H1 (cell line): ENCODE results near the gene CNNM1. TPM values are rescaled to one million over a fixed set of nuclear protein-coding genes. Genes with fewer than 3 reads are reported as not detected.

ENCODE experiments used
- CTCF ChIA-PET: fragments of 300-600 bp; sonication (Branson Sonifier 250); formaldehyde crosslinking; loops from one replicate; lab custom pipeline; 2021; ENCODE audit not compliant: partially characterized antibody; lab: Charles Lee
- POLR2A ChIA-PET: fragments of 300-600 bp; sonication (Branson Sonifier 250); formaldehyde crosslinking; loops from one replicate; lab custom pipeline; 2021; ENCODE audit warnings: inconsistent platforms; ENCODE audit not compliant: partially characterized antibody; lab: Charles Lee
- DNase-seq, 2 experiments: peaks; one replicate each; pipeline versions ENCODE4 v3.0.0 to v3.0.0-alpha.2; 2010 to 2022; ENCODE audit warnings: low spot score in 2 of 2, low read depth in 1 of 2, mixed read lengths in 1 of 2
- FAIRE-seq: peaks from 2 replicates; lab custom pipeline; 2011; peaks lifted over from hg19 to GRCh38; lab: Jason Lieb, UNC
- H2AFZ ChIP-seq: 2 replicates; pipeline ENCODE4 v1.8.1; 2012; ENCODE audit warnings: low read length, inconsistent platforms
- H2AK5ac ChIP-seq: 2 replicates; pipeline ENCODE4 v1.6.1; 2013; ENCODE audit warnings: low read depth, low read length
- H2BK120ac ChIP-seq: replicated peaks from 2 replicates; pipeline ENCODE3; 2013; ENCODE audit warnings: low read depth, low read length, inconsistent platforms
- H2BK12ac ChIP-seq: 2 replicates; pipeline ENCODE4 v1.6.1; 2013; ENCODE audit warnings: low read depth, low read length
- H2BK15ac ChIP-seq: 2 replicates; pipeline ENCODE4 v1.6.1; 2013; ENCODE audit warnings: low read length
- H2BK20ac ChIP-seq: 2 replicates; pipeline ENCODE4 v1.6.1; 2013; ENCODE audit warnings: low read length
- H2BK5ac ChIP-seq: 2 replicates; pipeline ENCODE4 v1.6.1; 2013; ENCODE audit warnings: low read depth, low read length
- H3K14ac ChIP-seq: 2 replicates; pipeline ENCODE4 v1.6.1; 2013; ENCODE audit warnings: inconsistent platforms; ENCODE audit not compliant: insufficient read length
- H3K18ac ChIP-seq: 2 replicates; pipeline ENCODE4 v1.6.1; 2013; ENCODE audit warnings: low read length; ENCODE audit errors: extremely low read depth
- H3K23ac ChIP-seq: 2 replicates; pipeline ENCODE4 v1.6.1; 2013; ENCODE audit warnings: inconsistent platforms; ENCODE audit not compliant: insufficient read length
- H3K23me2 ChIP-seq: 2 replicates; pipeline ENCODE4 v1.6.1; 2013; ENCODE audit warnings: low read depth, low read length
- H3K27ac ChIP-seq: 2 replicates; pipeline ENCODE4 v1.6.1; 2011; ENCODE audit warnings: low read depth, low read length, inconsistent platforms
- H3K27me3 ChIP-seq, 4 experiments: replicated peaks in 1 of 4; 1 replicate in 1 of 4; 2 replicates in 3 of 4; pipeline versions ENCODE4 v1.6.1 to v1.8.1; 2011 to 2013; ENCODE audit warnings: low read length in 3 of 4, mild to moderate bottlenecking in 3 of 4, inconsistent platforms in 2 of 4, mixed read lengths in 2 of 4, moderate library complexity in 1 of 4; ENCODE audit not compliant: control insufficient read depth in 3 of 4, insufficient read depth in 3 of 4; ENCODE audit errors: extremely low read depth in 1 of 4
- H3K36me3 ChIP-seq, 4 experiments: 2 replicates each; pipeline versions ENCODE4 v1.6.1 to v1.8.1; 2011 to 2013; ENCODE audit warnings: mild to moderate bottlenecking in 4 of 4, low read length in 3 of 4, moderate library complexity in 2 of 4, control low read depth in 1 of 4, inconsistent platforms in 1 of 4; ENCODE audit not compliant: insufficient read depth in 4 of 4, control insufficient read depth in 2 of 4
- H3K4ac ChIP-seq: replicated peaks from 2 replicates; pipeline ENCODE3; 2013; ENCODE audit warnings: low read length, low read depth, mixed read lengths, inconsistent platforms; ENCODE audit not compliant: insufficient read length
- H3K4me1 ChIP-seq, 4 experiments: replicated peaks in 1 of 4; 1 replicate in 1 of 4; 2 replicates in 3 of 4; pipeline versions ENCODE4 v1.6.1 to v1.8.1; 2011 to 2013; ENCODE audit warnings: low read length in 3 of 4, inconsistent platforms in 2 of 4, mixed read lengths in 1 of 4; ENCODE audit not compliant: insufficient read depth in 4 of 4, control insufficient read depth in 3 of 4
- H3K4me2 ChIP-seq, 2 experiments: 2 replicates each; pipeline versions ENCODE4 v1.6.1 to v1.8.1; 2011 to 2013; ENCODE audit warnings: low read depth in 2 of 2, low read length in 2 of 2, control low read depth in 1 of 2, inconsistent platforms in 1 of 2, mild to moderate bottlenecking in 1 of 2; ENCODE audit not compliant: insufficient read depth in 1 of 2
- H3K4me3 ChIP-seq, 4 experiments: fragments of 200-600, 300-600 bp in 1 of 4; sonication (generic), shearing (Covaris generic), sonication (Bioruptor Twin) in 1 of 4; 2 replicates each; pipeline versions ENCODE4 v1.5.1 to v1.8.1; 2011 to 2016; ENCODE audit warnings: low read length in 4 of 4, low read depth in 3 of 4, control low read depth in 2 of 4, inconsistent platforms in 2 of 4, mild to moderate bottlenecking in 2 of 4, mixed read lengths in 1 of 4, moderate library complexity in 1 of 4; ENCODE audit not compliant: insufficient read depth in 2 of 4; ENCODE audit errors: extremely low read depth in 1 of 4
- H3K56ac ChIP-seq: replicated peaks from 2 replicates; pipeline ENCODE3; 2013; ENCODE audit warnings: low read depth, mild to moderate bottlenecking, mixed read lengths, low read length, inconsistent platforms; ENCODE audit not compliant: insufficient read length
- H3K79me1 ChIP-seq: 2 replicates; pipeline ENCODE4 v1.6.1; 2013; ENCODE audit warnings: low read depth, low read length, control low read depth
- H3K79me2 ChIP-seq, 2 experiments: 2 replicates each; pipeline versions ENCODE4 v1.6.1 to v1.8.1; 2012 to 2013; ENCODE audit warnings: low read length in 2 of 2, mild to moderate bottlenecking in 2 of 2, inconsistent platforms in 1 of 2; ENCODE audit not compliant: insufficient read depth in 2 of 2, control insufficient read depth in 1 of 2
- H3K9ac ChIP-seq, 4 experiments: replicated peaks in 1 of 4; 1 replicate in 1 of 4; 2 replicates in 3 of 4; pipeline versions ENCODE4 v1.6.1 to v1.8.1; 2011 to 2013; ENCODE audit warnings: low read depth in 3 of 4, low read length in 3 of 4, control low read depth in 2 of 4, mild to moderate bottlenecking in 2 of 4, moderate library complexity in 2 of 4, inconsistent platforms in 1 of 4; ENCODE audit errors: extremely low read depth in 1 of 4
- H3K9me3 ChIP-seq, 2 experiments: 2 replicates each; pipeline versions ENCODE4 v1.6.1 to v1.8.1; 2012 to 2013; ENCODE audit warnings: mild to moderate bottlenecking in 2 of 2, moderate library complexity in 2 of 2, control low read depth in 1 of 2, inconsistent platforms in 1 of 2, low read depth in 1 of 2, low read length in 1 of 2, mixed read lengths in 1 of 2; ENCODE audit not compliant: insufficient read depth in 2 of 2
- H4K20me1 ChIP-seq, 2 experiments: replicated peaks in 1 of 2; 2 replicates each; pipeline versions ENCODE3 to v1.8.1; 2011 to 2013; ENCODE audit warnings: inconsistent platforms in 2 of 2, low read length in 2 of 2, mild to moderate bottlenecking in 1 of 2; ENCODE audit not compliant: insufficient read depth in 2 of 2, control insufficient read depth in 1 of 2
- H4K5ac ChIP-seq: 2 replicates; pipeline ENCODE4 v1.6.1; 2013; ENCODE audit warnings: low read length, low read depth, mixed read lengths, inconsistent platforms; ENCODE audit not compliant: insufficient read length
- H4K8ac ChIP-seq: 2 replicates; pipeline ENCODE4 v1.8.0; 2013; ENCODE audit warnings: mild to moderate bottlenecking, moderate library complexity, low read length, inconsistent platforms; ENCODE audit not compliant: insufficient read depth; ENCODE audit errors: extremely low read depth
- H4K91ac ChIP-seq: replicated peaks from 2 replicates; pipeline ENCODE3; 2013; ENCODE audit warnings: low read length, mixed read lengths, inconsistent platforms; ENCODE audit not compliant: insufficient read length
- BACH1 ChIP-seq: IDR thresholded peaks from 2 replicates; pipeline ENCODE4 v1.6.1; 2012; ENCODE audit warnings: low read length, improper control_type of control experiment
- EP300 ChIP-seq, 2 experiments: IDR thresholded peaks; 1 replicate in 1 of 2; 2 replicates in 1 of 2; pipeline ENCODE4 v1.6.1; 2011 to 2012; ENCODE audit warnings: low read depth in 2 of 2, low read length in 2 of 2, mild to moderate bottlenecking in 2 of 2, borderline replicate concordance in 1 of 2, inconsistent platforms in 1 of 2, moderate library complexity in 1 of 2
- EZH2 ChIP-seq: fragments of 200-600 bp; sonication (generic); IDR thresholded peaks from 2 replicates; pipeline ENCODE4 v1.7.1; 2012; ENCODE audit warnings: low read depth, mild to moderate bottlenecking, moderate library complexity, low read length, inconsistent platforms; ENCODE audit not compliant: severe bottlenecking
- JUND ChIP-seq: IDR thresholded peaks from 2 replicates; pipeline ENCODE4 v1.6.1; 2011; ENCODE audit warnings: mild to moderate bottlenecking, improper control_type of control experiment, low read length
- KDM5A ChIP-seq: fragments of 200-600 bp; IDR thresholded peaks from 2 replicates; pipeline ENCODE4 v1.7.1; 2012; ENCODE audit warnings: mild to moderate bottlenecking, low read length, inconsistent platforms, mixed read lengths
- NANOG ChIP-seq: IDR thresholded peaks from 2 replicates; pipeline ENCODE4 v1.6.1; 2011; ENCODE audit warnings: low read length, low read depth, mild to moderate bottlenecking, inconsistent platforms; ENCODE audit not compliant: insufficient read depth, poor library complexity, severe bottlenecking
- PHF8 ChIP-seq: fragments of 200-600 bp; sonication (generic); conservative IDR thresholded peaks from 2 replicates; pipeline ENCODE4 v1.7.1; 2012; ENCODE audit warnings: low read depth, mild to moderate bottlenecking, inconsistent platforms, low read length, moderate library complexity
- SP1 ChIP-seq: IDR thresholded peaks from 2 replicates; pipeline ENCODE4 v1.6.1; 2011; ENCODE audit warnings: low read depth, low read length
- SRF ChIP-seq: IDR thresholded peaks from 2 replicates; pipeline ENCODE4 v1.6.1; 2011; ENCODE audit warnings: mild to moderate bottlenecking, low read depth, low read length, moderate library complexity
- SUZ12 ChIP-seq: fragments of 200-600 bp; sonication (generic); IDR thresholded peaks from 2 replicates; pipeline ENCODE4 v1.6.1; 2012; ENCODE audit warnings: mild to moderate bottlenecking, inconsistent platforms, low read length, moderate library complexity, mixed read lengths
- TCF12 ChIP-seq: IDR thresholded peaks from 2 replicates; pipeline ENCODE4 v1.6.1; 2011; ENCODE audit warnings: low read depth, mild to moderate bottlenecking, low read length
- WGBS, 2 experiments: shearing (Covaris generic) in 1 of 2; methylation state at CpG; one replicate each; pipeline versions ENCODE4 v1.1.6 to v1.1.7; 2013 to 2015; ENCODE audit warnings: low lambda C conversion rate in 2 of 2, mixed read lengths in 2 of 2, inconsistent platforms in 1 of 2, low coverage in 1 of 2, missing lambda C conversion rate in 1 of 2; ENCODE audit not compliant: insufficient replicate concordance in 2 of 2, insufficient coverage in 1 of 2, insufficient read length in 1 of 2; ENCODE audit errors: extremely low coverage in 1 of 2, missing lambda C conversion rate in 1 of 2; 5-methylcytosine and 5-hydroxymethylcytosine counted together
- polyA plus RNA-seq, 7 experiments: library from polyadenylated mRNA; depleted of rRNA in 3 of 7; stranded (reverse) in 5 of 7; unstranded in 2 of 7; fragments of >200 nt in 5 of 7; fragments of 200-250 nt in 2 of 7; gene quantifications; 1 replicate in 5 of 7; 2 replicates in 1 of 7; 4 replicates in 1 of 7; pipeline versions ENCODE4 v1.2.1 to v1.2.3, GENCODE V29; 2011 to 2013; ENCODE audit warnings: missing spikeins in 2 of 7, mixed read lengths in 2 of 7
- total RNA-seq: library from RNA; stranded (reverse); fragmentation: NEBNext Ultra II Directional; extraction: Animal tissue kit (Norgen Biotek cat#: 25700); gene quantifications from 2 replicates; pipeline ENCODE4 v1.2.1, GENCODE V29; 2021
- TF ChIP-seq, protein P1 (sequence below): IDR thresholded peaks from 2 replicates; pipeline ENCODE4 v1.6.1; 2011; ENCODE audit warnings: low read length, improper control_type of control experiment

Gene CNNM1
- total and polyA plus RNA-seq, 2 of the 8 experiments (the other 6 are each of a cell fraction or from before 2014, with no cell fraction given): 0.74 to 0.92 TPM

DNA sequence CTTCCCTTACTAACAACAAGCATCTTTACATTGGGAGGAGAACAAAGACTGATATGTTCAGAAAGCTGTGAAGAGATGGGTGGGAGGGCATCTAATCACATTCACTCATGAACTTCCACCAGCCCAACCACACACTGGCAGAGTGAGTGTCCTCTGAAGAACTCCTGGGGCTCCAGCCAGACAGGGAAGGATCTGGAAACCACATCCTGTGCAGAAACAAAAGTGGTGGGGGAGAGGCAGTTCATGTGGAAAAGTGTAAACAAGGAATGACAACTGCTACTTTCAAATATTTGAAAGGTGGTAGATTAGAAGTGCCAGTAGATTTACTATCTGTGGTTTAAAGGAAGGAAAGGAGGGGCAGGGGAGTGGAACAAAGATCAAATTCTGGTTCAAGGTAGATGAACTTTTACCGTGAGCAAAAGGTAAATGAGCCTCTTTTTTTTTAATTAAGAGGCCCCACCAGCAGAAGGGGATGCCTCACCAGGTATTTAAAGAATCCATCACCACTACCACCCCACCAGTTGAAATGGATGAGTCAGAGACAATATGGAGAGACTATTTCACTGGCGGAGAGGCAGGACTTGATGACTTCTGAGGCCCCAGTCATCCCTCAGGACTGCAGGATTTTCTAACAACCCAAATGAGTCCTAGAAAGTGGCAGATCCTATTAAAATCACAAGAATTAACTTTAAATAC lies 66.7 kb downstream of the CNNM1 start:
- peaks cover 0 to 31% (median 14%) of the 10 kb centered on the region in 4 experiments; a peak in 6 of 8 replicates for H3K36me3 ChIP-seq
- no peak overlapping the region for H3K9ac ChIP-seq
- no peak for DNase-seq
- no peak overlapping the region for H2BK12ac ChIP-seq
- peaks cover 3 to 18% (median 11%) of the 10 kb centered on the region in 4 experiments; a peak in 6 of 7 replicates for H3K4me1 ChIP-seq
- no peaks in the 10 kb centered on the region for H3K27me3 ChIP-seq
- WGBS, 2 experiments: 90% methylated on average over 2 of the region's 2 CpGs; no CpG with 5 or more reads in 1 of the 2 experiments
- no peak overlapping the region for H3K23ac ChIP-seq
- ChIA-PET POLR2A (interaction anchor here (0.9 kb wide), 1 partner anchor 508 kb away, joined by 3 read pairs; no protein-coding TSS in a partner anchor), CTCF (no interaction called here)
- no peaks in the 10 kb centered on the region for H3K23me2 ChIP-seq
- H2BK120ac ChIP-seq: no peak overlapping the region
- peaks cover 0 to 3% of the 10 kb centered on the region in 2 experiments for H4K20me1 ChIP-seq
- H4K8ac ChIP-seq: no peak overlapping the region
- no peak overlapping the region for H3K4me3 ChIP-seq
- H3K79me1 ChIP-seq: no peaks in the 10 kb centered on the region
- no peaks in the 10 kb centered on the region for H3K79me2 ChIP-seq
- no peak overlapping the region for H2BK20ac ChIP-seq
- FAIRE-seq: no peak
- no peak overlapping the region for H2BK15ac ChIP-seq
- no peak overlapping the region for H2AFZ ChIP-seq
- no peaks in the 10 kb centered on the region for H3K9me3 ChIP-seq
- H3K4ac ChIP-seq: no peak overlapping the region
- H4K5ac ChIP-seq: no peak overlapping the region
- H3K18ac ChIP-seq: no peak overlapping the region
- no peak overlapping the region for H3K56ac ChIP-seq
- no peak overlapping the region for H2AK5ac ChIP-seq
- no peak overlapping the region for H3K27ac ChIP-seq
- no peak overlapping the region for H3K14ac ChIP-seq
- H4K91ac ChIP-seq: no peak overlapping the region
- no peak overlapping the region for H2BK5ac ChIP-seq
- no peak overlapping the region for H3K4me2 ChIP-seq
- no peak for TF ChIP-seq SRF
- no peak for TF ChIP-seq KDM5A
- TF ChIP-seq EZH2: no peak
- no peak for TF ChIP-seq SP1
- TF ChIP-seq BACH1: no peak
- TF ChIP-seq, protein P1, sequence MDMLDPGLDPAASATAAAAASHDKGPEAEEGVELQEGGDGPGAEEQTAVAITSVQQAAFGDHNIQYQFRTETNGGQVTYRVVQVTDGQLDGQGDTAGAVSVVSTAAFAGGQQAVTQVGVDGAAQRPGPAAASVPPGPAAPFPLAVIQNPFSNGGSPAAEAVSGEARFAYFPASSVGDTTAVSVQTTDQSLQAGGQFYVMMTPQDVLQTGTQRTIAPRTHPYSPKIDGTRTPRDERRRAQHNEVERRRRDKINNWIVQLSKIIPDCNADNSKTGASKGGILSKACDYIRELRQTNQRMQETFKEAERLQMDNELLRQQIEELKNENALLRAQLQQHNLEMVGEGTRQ: no peak
- TF ChIP-seq TCF12: no peak
- no peak for TF ChIP-seq EP300 (IDR thresholded peaks at IDR 0.05; ENCODE audit: borderline replicate concordance in 1 of 2, low read depth in 2 of 2, low read length in 2 of 2)
- TF ChIP-seq SUZ12: no peak
- TF ChIP-seq PHF8: no peak
- TF ChIP-seq NANOG: no peak
- TF ChIP-seq JUND: no peak
